ENCODE results near the gene FAAH2.
"Not testable (repeated sequence)": the region's sequence is repeated elsewhere in the genome, so short reads cannot be mapped to it uniquely, and the experiment has no call there.

The FAAH2 gene

DNA sequence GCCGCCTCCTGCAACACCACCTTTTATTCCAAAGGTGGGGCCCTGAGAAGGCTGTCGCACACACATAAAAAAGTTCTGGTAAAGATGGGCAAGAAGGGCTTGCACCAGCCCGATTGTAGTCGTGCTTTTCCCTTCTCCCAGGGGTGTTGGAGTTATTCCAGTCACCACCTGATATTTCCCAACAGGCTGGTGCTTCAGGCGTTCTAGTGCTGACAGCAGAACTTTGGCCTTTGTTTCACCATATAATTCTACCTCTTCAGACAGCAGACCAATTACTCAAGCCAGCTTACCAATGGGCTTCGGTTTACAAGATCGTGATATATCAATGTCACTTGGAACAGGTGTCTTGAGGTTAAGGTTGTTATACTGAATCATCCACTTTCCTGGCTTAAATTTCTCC is 107.7 kb downstream of the FAAH2 start:
- DNase-seq: not testable (repeated sequence)

DNA sequence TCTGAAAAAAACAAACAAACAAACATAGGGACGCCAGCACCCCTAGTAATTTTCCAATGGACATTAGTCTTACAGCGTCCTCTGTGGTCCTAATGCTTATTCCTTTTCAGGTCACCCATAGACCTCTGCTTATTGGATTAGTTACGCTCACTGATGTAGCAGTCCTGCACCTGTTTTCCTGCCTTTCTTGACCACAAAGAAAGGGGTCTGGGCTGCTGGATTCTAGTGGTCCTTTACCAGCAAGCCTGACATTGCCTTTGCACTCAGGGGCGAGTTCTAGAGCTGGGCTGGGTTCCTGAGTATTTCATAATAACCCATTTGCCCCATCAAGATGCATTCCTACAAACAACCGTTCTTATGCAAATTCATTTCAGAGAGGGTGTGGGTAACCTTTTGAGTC is 116.7 kb downstream of the FAAH2 start:
- not testable (repeated sequence) for DNase-seq

DNA sequence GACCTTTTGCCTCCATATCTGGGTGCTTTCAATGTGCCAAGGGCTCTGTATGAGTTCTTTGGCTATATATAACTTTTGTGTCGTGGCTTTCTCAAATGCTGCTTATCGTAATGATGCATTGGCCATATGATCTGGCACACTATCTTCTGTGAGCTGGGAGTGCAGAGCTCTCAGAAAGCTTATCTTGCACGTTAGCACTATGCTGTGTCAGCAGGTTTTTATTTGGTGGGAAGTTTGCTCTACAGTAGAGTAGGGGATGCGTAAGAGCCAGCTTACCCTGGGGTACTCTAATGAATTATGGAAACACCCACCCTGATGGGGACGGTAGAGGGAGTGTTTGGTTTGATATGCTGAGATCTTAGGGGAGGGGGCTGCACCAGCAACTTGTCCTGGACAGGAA is 119.6 kb downstream of the FAAH2 start:
- DNase-seq: no peak

DNA sequence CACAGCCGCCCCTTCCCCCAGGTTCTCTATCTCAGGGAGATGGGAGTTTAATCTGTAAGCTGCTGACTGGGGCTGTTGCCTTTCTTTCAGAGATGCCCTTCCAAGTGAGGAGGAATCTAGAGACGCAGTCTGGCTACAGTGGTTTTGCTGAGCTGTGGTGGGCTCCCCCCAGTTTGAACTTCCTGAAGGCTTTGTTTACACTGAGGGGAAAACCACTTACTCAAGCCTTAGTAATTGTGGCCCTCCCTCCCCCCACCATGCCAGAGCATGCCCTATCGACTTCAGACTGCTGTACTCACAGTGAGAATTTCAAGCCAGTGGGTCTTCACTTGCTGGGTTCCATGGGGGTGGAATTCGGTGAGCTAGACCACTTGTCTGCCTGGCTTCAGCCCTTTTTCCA is 131.3 kb downstream of the FAAH2 start:
- DNase-seq: no peak

DNA sequence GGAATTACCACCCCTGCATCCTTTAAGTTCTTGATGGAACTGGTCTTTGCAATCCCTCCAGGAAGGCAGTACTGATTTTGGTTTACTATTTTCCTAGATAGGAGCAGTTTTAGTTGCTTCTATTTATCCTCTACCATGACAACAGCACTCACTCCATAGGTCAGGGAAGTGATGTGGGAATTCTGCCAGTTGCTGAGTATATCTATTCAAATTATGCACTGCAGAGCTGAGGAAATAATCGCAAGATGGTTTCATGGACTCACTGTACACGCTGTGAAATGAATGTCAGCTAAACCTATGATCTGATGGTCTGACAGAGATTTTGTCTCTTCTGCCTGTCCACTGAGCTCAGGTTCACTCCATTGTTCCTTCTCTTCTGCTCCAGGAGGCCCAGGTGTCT is 135.8 kb downstream of the FAAH2 start:
- DNase-seq: no peak

DNA sequence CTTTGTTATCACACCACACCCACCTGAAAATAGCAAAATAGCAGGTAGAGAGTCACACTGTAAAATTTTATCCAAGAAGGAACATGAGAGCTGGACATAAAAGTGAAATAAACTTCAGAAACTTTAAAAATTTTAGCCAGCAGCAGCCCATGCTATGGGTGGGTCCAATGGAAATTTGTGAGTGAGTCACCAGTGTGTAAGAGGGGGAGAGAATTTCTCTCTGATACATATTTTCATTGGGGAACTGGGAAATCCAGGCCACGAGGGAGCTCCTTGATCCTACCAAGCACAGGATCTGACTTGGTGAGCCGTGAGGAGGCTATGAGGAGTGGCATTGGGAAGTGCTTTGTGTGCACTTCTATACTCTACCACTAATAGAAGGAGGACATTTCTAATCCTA is 136.3 kb downstream of the FAAH2 start:
- no peak for DNase-seq

DNA sequence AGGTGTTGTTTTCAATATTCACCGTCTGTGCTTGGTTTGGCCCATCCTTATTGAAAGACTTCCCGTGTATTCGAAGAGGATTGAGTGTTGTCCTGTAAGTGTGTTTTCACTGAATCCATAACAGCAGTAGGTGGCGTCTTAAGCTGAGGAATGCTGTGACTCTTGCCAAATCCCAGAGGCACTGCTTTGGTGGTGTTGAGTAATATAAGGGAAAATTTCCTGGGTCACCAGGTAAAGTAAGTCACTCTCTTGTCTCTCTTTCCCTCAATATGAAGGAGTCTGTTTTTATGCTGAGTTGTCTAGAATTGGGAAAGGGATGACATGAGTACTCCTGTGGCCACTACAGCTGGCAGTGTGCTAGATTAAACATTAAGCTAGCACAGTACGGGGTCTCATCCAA is 158.6 kb downstream of the FAAH2 start:
- DNase-seq: no peak

DNA sequence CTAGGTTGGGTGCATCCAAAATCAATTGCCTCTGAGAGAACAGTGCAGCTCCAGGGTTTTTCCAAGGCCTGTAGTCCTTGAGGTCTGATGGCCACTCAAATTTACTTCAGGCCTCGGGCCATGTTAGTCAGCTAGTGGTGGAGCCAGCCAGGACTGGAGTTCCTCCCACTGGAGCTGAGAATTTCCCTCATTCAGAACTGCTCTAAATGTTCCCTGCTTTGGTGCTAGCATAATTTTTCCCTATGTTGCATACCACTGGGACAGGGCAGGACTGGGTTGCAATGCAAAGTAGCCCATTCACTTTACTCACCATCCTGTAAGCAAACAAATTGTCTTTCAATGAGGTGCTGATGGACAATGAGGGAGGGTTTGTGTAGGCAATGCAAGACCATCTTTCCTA is 159.3 kb downstream of the FAAH2 start:
- DNase-seq: no peak

DNA sequence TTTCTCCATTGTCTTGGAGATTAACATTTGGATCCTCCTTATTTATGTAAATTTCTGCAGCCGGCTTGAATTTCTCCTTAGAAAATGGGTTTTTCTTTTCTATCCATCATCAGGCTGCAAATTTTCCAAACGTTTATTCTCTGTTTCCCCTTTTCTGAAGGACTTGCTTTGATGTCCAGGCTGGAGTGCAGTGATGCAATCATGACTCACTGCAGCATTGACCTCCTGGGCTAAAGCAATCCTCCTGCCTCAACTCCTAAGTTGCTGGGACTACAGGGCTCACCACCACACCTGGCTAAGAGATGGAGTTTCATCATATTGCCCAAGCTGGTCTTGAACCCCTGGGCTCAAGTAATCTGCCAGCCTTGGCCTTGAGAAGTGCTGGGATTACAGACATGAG is 161.3 kb downstream of the FAAH2 start:
- DNase-seq: no peak

GRCh38 chrX:57451426-57452020 is 165.0 kb downstream of the FAAH2 start:
- no peak for DNase-seq

DNA sequence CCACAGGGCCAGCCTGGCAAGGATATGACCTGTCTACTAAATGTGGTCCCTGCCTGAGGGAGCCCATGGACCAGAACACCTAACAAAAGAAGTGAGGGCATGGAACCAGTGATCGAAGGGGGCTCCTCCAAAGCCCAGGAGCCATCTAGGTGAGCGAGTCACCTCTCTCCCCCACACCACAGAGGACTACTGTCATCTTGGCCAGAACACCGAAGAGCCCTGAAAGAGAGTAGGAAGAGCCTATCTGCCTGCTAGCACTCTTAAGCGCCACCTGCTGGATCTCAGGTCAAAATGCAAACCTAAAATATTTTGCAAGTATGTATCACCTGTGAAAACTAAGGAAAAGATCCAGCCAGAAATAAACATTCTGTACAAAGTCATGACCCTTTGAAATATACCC is 167.4 kb downstream of the FAAH2 start:
- no peak for DNase-seq

- no peak for DNase-seq
Observed at GRCh38 chrX:57481514-57481913, 195.0 kb downstream of the FAAH2 start.

- DNase-seq: no peak
Observed at GRCh38 chrX:57516491-57516890, 230.0 kb downstream of the FAAH2 start.

- DNase-seq: no peak
Observed at GRCh38 chrX:57519578-57520118, 233.1 kb downstream of the FAAH2 start.

DNA sequence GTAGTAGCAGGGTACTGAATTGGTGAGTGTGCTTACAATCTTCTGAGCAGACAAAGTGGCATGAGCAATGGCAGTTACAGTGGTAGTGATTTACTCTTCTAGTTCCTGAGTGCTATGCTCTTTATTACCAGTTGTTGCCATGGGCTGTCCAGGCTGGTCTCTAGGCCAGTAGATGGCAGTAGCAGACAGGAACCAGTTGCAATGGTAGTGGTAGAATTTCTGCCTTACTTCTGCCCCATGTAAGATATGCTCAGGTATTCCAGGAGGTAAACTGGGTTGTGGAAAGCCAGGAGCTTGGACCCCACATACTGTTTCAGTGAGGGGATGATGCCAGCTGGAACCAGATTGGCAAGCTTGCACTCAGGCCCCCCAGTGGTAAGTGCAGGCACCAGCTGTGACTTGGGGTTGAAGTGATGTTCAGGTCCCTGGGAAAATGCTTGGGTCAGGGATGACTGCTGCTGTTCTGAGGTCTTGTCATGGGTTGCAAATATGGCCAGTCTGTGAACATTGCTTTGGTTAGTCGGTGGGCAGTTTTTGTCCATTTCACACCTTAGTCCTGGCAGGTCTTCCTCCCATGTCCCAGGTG is 242.3 kb downstream of the FAAH2 start:
- no peak for DNase-seq
